GM11168 (cell line): ENCODE measurements around the gene CDSN.
"Not testable (repeated sequence)": the region's sequence is repeated elsewhere in the genome, so short reads cannot be mapped to it uniquely, and the experiment has no call there.

Experiments
- in situ Hi-C: fragments of 300-500 bp; cut with MboI; formaldehyde crosslinking; loops from one replicate; pipeline ENCODE4 v1.12.0; 2022; ENCODE audit warnings: low sequenced_read_pairs; ENCODE audit not compliant: unreplicated experiment

CDSN gene, protein sequence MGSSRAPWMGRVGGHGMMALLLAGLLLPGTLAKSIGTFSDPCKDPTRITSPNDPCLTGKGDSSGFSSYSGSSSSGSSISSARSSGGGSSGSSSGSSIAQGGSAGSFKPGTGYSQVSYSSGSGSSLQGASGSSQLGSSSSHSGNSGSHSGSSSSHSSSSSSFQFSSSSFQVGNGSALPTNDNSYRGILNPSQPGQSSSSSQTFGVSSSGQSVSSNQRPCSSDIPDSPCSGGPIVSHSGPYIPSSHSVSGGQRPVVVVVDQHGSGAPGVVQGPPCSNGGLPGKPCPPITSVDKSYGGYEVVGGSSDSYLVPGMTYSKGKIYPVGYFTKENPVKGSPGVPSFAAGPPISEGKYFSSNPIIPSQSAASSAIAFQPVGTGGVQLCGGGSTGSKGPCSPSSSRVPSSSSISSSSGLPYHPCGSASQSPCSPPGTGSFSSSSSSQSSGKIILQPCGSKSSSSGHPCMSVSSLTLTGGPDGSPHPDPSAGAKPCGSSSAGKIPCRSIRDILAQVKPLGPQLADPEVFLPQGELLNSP

DNA sequence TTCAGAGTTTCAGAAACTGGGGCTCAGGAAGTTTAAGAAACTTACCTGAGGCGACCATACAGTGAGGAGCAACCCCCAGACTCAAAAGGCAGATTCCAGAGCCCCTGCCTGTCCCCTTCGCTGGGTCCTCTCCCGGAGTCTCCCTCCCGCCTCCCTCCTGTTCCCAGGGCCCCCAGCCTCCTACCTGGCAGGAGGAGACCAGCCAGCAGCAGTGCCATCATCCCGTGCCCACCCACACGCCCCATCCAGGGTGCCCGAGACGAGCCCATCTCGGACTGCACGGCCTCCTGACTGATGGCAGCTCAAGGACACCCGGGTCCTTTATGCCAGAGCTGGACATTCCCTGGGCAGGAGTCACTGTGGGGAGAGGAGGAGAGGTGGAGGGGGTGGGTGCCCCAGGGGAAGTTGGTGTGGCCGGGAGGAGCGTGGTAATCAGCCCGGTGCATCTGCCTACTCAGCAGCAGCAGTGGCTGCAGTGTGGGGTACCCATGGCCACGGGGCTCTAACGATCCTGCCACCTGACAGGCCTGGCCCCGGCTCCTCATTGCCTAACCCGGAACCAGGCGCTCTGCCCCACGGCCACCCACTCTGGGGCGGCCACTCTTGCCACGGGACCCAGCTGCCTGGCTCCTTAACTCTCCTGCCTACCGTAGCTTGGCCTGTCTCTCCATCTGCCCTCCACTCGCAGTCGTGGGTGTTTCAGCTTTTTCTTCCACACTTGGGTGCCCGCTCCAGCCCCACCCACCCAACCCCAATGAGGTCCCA, at the start of gene CDSN:
Gene CDSN (minus strand): TSS at position 296 of the 765 bp plus-strand sequence. CDS start 27 bp downstream, at position 269.
- in situ Hi-C loops = no loop called here

DNA sequence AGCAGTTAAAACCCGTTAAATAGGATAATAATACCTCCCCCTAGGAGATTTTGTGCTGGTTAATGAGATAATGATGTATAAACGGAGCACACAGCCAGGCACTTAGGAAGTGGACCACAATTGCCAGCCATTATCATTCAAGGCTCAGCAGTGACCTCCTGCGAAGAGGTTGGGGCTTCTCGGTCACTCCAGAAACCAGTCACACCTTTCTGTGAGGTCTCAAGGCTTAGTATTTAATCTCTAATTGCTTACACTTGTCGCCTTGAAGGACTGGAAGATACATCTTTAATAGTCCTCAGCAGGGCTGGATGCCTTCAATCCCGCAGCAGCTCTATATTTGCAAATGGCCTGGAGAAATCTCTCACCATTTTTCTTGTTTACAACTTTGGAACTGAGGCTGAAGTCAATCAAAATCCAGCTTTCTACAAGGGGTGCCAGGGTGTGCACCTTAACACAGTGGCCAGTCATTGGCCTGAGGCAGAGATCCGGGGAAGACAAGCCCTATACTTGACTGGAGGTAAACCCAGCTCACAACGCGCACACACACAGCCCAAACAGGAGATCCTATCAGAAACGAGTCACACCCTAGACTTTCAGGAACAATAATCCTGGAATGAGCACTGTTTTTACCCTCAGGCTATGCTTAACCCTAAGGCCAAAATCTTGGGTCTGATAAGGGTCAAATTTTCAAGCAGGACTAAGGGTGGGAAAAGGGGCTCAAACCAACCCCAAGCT, 49.0 kb upstream of the CDSN start:
- in situ Hi-C loops = no loop called here

DNA sequence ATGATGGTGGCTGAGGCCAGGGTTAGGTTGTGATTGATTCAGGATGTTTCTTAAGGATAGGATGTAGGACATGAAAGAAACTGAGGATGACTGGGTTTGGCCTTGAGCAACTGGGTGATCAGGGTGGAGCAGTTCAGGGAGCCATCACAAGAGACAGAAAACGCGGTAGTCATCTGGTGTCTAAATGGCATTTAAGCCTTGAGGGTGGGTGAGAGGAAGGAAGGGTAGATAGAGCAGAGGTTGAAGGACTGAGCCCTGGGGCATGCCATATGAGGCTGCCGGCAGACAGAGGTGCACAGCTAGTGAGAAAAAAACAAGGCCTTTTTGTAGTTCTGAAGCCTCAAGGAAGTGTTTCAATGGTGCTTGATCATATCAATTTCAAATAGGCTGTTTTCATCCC, 48.4 kb upstream of the CDSN start:
- in situ Hi-C loops = no loop called here

DNA sequence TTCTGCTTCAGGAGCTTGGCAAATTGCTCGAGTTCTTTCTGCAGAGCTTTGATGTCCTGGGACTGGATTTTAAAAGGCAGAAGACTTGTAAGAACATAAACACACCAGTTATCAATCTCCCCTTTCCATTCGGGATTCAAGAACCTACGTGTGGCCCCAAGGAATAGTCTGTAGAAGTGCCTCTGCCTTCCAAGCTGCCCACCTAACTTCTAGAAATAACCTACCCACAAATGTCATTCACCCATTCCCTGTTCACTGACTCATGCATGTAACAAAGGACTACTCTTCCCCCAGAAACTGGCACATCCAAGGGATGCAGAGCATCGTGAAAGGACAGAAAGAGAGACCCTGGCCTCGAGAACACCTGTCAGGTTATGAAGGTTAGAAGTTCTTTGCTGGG, 45.7 kb upstream of the CDSN start:
- in situ Hi-C loops = no loop called here

DNA sequence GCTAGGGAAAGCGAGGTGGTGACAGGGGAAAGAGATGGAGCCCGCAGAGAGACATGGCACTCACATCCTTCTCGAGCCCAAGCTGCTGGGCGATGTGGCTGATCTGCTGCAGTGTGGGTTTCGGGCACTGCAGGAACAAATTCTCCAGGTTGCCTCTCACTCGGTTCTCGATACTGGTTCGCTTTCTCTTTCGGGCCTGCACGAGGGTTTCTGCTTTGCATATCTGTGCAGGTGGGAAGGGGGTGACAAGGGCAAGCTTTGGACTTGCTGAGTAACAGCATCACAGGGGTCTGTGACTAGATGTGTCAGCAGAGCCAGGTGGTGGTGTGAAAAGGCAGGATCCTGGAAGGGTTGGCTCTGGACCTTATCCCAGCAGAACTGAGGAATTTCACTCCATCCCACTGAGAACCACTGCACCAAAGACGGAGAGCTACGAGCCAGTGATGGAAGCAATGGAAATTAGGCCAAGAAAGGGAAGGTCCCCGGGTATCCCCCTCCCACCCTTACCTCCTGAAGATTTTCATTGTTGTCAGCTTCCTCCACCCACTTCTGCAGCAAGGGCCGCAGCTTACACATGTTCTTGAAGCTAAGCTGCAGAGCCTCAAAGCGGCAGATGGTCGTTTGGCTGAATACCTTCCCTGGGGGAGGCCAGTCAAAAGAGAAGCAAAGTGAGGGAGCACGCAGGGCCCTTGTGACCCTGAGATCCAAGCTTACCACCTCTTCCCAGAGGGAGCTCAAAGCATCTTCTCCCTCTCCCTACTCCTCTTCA, 45.0 kb upstream of the CDSN start:
- in situ Hi-C loops = not testable (repeated sequence)

DNA sequence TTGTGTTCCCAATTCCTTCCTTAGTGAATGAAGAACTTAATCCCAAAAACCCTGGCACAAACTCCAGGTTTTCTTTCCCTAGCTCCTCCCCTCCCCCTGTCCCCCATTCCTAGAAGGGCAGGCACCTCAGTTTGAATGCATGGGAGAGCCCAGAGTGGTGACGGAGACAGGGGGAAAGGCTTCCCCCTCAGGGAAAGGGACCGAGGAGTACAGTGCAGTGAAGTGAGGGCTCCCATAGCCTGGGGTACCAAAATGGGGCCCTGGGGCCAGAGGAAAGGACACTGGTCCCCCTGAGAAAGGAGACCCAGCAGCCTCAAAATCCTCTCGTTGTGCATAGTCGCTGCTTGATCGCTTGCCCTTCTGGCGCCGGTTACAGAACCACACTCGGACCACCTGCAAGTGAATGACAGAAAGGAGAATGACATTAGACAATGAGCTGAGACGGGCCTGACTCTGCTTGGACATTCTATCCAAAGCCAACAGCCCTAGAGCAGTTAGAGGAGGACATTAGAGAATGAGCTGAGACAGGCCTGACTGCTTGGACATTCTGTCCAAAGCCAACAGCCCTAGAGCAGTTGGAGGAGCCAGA, 44.3 kb upstream of the CDSN start:
- in situ Hi-C loops = not testable (repeated sequence)

DNA sequence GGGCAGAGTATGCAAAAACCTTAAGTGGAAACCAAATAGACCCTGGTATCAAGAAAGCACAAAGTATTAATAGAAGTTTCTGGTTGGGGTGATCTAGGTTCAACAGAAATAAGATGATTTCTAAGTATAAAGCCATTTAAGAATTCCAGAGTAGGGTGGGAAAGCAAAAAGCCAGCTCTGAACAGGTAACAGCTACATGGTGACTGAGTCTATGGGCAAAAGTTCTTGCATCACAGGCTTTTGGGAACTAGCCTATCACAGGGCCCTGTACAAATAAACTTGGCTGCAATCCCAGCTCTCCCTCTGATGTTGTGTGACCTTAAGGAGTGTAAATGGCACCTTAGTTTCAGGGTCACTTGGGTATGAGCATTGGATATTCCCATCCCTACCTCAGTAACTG, 43.7 kb upstream of the CDSN start:
- in situ Hi-C loops = no loop called here

DNA sequence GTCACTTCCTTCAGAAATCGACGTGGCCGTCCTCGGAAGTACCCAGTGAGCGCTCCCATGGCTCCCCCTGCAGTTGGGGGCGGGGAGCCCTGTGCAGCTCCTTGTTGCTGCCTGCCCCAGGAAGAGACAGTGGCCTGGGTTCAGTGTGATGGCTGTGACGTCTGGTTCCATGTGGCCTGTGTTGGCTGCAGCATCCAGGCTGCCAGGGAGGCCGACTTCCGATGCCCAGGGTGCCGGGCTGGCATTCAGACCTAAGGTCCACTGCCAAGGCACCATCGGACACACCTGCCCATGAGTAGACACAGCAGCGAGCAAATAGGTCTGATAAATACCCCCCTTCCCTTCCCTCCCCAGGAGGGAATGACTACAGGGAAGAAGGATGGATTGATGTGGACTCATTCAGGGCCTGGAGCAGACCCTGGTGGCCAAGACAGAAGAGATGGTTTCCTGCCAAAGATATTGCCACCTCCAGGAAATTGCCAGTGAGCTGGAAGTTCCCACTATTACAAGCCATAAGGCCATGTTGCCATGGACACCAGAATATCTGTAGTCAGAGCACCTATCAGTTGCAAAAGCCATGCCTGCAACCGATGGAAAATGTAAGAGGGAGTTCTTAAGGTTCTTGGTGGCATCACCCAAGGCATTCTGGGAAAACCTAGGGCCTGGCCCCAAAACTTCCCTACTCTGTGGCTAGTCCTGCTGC, 42.4 kb upstream of the CDSN start:
- in situ Hi-C loops = no loop called here

DNA sequence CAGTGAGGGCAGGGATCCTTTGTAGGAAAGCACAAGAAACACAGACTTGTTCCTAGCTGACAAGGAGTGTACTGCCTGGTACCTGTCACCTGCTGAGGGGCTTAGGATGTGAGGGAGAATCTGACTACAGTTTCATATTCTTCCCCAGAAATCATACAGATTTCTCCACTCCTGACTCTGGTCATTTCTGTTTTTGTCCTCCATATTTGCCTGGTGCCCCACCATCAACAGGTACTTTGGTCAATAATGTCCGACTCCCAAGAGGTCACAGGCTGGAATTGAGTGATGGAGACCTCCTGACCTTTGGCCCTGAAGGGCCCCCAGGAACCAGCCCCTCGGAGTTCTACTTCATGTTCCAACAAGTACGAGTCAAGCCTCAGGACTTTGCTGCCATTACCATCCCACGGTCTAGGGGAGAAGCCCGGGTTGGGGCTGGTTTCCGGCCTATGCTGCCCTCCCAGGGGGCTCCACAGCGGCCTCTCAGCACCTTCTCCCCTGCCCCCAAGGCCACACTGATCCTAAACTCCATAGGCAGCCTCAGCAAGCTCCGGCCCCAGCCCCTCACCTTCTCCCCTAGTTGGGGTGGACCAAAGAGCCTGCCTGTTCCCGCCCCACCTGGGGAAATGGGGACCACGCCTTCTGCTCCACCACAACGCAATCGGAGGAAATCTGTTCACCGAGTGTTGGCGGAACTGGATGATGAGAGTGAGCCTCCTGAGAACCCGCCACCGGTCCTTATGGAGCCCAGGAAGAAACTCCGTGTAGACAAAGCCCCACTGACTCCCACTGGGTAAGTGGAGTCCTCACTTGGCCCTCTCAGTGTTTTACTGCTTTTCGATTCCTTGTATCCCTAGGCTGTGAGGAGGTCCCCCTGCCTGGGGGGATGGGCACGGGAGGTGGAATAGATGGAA, 41.2 kb upstream of the CDSN start:
- in situ Hi-C loops = no loop called here

DNA sequence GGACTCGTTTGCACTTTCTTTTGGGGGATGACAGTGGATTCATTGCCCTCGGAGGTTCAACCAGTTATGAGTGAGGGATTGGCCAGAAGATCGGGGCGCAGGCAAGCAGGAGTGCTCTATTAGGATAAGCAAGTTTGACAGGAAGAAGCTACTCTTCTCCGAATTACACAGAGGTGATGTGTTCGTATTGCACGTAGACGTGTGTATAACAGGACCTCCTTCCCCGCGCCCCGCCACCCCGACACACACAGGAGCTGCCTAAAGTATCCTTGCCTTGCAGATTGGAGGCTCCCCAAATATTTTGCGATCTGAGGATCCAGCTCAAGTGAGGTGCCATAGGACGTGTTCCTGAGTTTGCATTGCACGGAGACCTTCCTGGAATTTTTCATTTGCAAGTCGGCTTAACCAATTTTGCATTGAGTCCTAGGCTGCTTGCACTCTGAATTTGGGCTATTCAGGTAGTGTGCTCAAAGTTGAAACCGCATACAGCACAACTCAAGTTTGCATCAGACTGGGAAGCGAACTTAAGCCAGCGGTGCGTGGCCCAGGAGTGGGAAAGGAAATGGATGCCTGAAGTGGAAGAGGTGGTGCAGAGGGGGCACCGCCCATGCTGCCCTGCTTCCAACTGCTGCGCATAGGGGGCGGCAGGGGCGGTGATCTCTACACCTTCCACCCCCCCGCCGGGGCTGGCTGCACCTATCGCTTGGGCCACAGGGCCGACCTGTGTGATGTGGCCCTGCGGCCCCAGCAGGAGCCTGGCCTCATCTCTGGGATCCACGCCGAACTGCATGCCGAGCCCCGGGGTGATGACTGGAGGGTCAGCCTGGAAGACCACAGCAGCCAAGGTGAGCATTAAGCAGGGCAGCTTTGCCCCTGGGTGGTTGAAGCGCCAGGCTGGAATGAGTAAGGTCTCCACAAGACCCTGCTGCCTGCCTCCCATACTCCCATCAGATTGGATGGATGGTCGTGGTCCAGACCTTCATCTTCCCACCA, 38.9 kb upstream of the CDSN start:
- in situ Hi-C loops = no loop called here

DNA sequence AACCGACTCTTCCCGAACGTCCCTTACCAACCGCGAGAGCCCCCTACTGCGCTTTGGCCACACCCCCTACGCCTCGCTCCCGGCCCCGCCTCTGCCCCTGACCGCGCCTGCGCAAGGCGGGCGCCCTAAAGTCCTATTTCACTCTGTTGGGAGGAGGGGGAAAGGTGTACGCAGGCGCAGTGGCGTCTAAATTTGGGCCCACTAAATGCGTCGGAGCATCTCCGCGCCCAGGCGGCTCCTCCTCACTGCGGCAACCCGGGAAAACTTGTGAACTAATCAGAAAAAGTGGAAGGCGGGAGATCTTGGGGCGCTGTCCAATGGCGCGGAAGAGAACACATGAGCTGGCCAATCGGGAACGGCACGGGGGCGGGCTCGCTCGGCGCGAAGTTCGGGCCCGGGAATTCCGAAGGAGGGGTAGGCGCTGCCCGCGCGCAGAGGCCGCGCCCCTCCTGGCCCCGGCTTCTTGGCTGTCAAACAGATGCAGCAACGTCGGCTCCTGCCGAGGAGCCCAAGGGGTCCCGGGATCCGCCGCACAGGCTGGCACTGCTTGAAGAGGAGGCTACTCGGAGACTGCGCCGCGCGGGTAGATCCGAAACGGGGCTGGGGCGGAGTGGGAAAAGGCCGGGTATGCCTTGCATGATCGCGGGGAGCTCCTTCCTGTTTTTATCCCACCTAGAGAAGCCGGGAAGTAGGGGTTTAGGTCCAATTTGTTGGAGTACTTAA, 38.1 kb upstream of the CDSN start, which contains the start of gene TCF19:
Gene TCF19 (plus strand): TSS at position 450 of the 723 bp plus-strand sequence. CDS start 881 bp downstream, outside the sequence.
- in situ Hi-C loops = no loop called here

DNA sequence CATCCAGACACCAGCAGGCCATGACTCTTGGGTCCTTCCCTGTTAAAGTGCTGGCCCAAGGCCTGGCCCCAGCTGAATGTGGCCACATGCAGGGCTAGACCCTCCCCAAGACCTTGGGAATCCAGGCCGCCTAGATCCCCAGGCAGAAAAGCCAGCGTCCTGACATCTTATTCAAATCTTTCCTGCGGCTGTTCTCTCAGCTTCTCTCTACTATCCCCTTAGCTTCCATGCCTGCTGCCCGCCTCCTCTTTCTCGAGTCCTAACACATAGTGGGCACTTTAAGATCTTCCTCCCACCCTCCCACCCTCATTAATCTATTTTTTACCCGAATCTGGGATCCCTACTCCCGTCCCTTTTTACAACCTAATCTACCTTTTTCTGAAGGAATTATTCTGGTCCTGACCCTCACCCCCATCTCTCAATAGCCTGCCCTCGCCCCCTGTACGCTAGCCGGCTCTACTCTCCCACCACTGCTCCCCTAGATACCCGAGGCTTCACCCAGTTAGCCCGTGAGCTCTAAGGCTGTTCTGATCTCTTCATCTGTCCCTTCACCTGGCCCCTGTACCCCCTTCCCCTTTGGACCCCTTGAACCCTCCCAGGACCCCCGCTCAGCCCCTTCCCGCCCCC, 37.4 kb upstream of the CDSN start, which contains the start of gene CCHCR1:
Gene CCHCR1 (minus strand): TSS at position 290 of the 627 bp plus-strand sequence. CDS start 202 bp downstream, at position 88.
- in situ Hi-C loops = no loop called here

DNA sequence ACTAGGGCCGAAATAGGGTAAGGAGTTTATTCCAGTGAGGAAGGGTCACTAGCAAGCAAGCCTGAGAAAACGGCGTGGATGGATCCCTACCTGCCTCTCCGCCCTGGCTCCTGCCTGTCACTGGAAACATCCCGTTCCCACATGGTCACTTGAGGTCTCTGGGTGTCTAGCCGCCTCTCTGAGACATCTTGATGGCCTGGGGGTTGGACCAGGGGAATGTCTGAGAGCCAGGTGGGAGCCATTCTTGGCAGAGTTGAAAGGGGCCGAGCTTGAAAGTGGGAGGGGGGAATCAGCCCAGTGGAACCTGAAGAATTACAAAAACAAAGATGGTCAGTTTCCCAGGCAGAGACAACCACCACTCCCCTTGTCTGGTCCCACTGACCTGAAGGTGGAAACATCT, 36.4 kb upstream of the CDSN start:
- in situ Hi-C loops = no loop called here

DNA sequence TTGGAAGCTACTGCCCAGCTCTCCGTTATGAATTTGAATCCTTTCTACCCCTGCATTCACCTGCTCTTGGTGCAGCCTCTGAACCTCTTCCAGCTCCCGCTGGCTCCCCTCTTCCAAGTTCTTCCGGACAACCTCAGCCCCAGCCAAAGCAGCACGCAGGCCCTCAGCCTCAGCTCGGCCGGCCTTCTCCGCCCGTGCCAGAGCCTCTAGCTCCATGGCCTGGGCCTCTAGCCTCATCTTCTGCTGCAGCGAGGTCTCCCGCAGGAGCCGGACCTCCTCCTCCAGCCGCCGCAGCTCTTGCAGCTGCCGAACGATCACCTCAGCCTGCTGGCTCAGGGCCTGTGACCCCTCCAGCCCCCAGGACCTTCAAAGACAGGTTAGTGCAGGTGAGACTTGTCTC, 34.2 kb upstream of the CDSN start:
- in situ Hi-C loops = no loop called here

DNA sequence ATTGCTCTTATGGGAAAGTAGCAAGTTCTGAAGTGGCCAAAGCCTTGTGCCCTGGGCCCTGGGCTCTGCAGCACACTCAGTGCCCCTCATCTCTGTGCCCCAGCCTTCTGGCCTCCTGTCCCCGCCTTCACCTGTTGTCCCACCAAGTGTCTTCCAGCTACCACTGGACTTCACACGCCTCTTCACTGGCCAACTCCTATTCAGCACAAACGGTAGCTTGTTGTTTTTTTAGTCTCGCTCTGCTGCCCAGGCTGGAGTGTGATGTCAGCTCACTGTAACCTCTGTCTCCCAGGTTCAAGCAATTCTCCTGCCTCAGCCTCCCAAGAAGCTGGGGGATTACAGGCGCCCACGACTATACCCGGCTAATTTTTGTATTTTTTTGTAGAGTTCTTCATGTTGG, 32.5 kb upstream of the CDSN start:
- in situ Hi-C loops = no loop called here
